Measurements from ENCODE around the gene PECR.
"Not testable (repeated sequence)": the region's sequence is repeated elsewhere in the genome, so short reads cannot be mapped to it uniquely, and the experiment has no call there.

GRCh38 chr2:215988556-215989207 is 92.9 kb downstream of the PECR start:
- not testable (repeated sequence) for TF ChIP-seq CTCF (IDR thresholded peaks at IDR 0.05); EZH2 (IDR thresholded peaks at IDR 0.05; ENCODE audit: borderline replicate concordance, insufficient read depth, low read depth, low read length, poor library complexity, severe bottlenecking)

Measured in B cell (primary cell).